Stimulated activated CD4-positive, alpha-beta T cell treated with anti-CD3 and anti-CD28 coated beads, Interleukin-2, amount 100 ng/mL, for 4 hours (primary cell): Measurements from ENCODE around the gene PPFIA3.
A peak's percentile ranks its signal among the peaks of the same experiment; 100 is the strongest.
"Not testable (repeated sequence)": the region's sequence is repeated elsewhere in the genome, so short reads cannot be mapped to it uniquely, and the experiment has no call there.

Experiments
- DNase-seq: peaks from one replicate; pipeline ENCODE4 v3.0.0-alpha.2; 2020; ENCODE audit warnings: low read depth

PPFIA3 gene

GRCh38 chr19:49103331-49104085 is 15.8 kb upstream of the PPFIA3 start:
- DNase-seq: no peak

- DNase-seq: no peak
Observed at GRCh38 chr19:49104229-49104864, 15.0 kb upstream of the PPFIA3 start.

GRCh38 chr19:49106648-49107135 is 12.7 kb upstream of the PPFIA3 start:
- peak; percentile 52 for DNase-seq

DNA sequence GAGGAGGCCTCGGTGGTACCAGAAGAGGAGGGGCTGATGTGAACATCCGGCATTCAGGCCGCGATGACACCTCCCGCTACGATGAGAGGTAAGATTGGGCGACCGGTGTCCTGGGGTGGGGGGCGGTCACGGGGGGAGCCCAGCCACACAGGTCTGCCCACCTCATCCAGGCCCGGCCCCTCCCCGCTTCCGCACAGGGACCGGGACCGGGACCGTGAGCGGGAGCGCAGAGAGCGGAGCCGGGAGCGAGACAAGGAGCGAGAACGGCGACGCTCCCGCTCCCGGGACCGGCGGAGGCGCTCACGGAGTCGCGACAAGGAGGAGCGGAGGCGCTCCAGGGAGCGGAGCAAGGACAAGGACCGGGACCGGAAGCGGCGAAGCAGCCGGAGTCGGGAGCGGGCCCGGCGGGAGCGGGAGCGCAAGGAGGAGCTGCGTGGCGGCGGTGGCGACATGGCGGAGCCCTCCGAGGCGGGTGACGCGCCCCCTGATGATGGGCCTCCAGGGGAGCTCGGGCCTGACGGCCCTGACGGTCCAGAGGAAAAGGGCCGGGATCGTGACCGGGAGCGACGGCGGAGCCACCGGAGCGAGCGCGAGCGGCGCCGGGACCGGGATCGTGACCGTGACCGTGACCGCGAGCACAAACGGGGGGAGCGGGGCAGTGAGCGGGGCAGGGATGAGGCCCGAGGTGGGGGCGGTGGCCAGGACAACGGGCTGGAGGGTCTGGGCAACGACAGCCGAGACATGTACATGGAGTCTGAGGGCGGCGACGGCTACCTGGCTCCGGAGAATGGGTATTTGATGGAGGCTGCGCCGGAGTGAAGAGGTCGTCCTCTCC is 11.5 kb upstream of the PPFIA3 start:
- no peak for DNase-seq

- no peak for DNase-seq
Observed at GRCh38 chr19:49109051-49109450, 10.3 kb upstream of the PPFIA3 start.

DNA sequence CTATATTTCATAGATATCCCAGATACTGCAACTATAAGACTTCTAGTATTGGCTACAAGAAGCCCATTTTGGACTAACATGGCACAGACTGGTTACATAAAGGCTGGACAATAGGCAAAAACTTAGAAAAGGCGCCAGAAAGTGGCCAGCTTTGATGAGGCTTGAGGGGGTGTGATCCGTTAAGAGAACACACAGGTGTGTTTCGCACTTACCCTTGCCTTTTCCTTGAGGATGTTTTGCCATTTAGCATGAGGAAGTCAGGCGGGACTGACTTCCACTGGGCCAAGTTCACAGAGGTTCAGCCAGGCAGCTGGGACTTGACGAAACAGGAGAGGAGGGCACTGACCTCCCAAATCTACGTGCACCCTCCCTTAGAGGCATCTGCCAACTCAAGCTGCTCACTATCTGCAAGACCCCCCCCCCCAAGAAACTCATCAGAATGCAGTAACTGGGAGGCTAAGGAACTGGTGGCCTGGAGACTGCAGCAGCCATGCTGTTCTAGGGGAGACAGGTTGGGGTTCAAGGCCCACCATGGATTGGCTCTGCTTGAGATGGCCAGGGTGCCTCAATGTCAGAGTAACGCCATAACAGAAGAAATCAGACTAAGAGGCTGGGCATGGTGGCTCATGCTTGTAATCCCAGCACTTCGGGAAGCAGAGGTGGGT is 9.6 kb upstream of the PPFIA3 start:
- DNase-seq: no peak

DNA sequence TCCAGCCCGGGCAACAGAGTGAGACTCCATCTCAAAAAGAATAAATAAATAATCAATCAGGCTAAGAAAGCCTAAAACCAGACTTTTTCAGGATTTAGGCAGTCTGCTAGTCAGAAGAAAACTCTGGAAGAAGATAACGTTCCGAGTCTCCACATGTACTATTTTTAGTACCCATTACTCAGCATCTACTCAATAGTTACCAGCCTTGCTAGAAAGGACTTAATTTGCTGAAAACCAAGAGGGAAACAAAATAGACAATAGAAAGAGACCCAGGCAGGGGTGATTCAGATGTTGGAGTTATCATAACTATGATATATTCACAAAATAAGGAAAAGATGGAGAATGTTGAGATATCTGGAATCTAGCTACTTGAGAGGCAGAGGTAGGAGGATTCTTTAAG is 8.8 kb upstream of the PPFIA3 start:
- DNase-seq: no peak

DNA sequence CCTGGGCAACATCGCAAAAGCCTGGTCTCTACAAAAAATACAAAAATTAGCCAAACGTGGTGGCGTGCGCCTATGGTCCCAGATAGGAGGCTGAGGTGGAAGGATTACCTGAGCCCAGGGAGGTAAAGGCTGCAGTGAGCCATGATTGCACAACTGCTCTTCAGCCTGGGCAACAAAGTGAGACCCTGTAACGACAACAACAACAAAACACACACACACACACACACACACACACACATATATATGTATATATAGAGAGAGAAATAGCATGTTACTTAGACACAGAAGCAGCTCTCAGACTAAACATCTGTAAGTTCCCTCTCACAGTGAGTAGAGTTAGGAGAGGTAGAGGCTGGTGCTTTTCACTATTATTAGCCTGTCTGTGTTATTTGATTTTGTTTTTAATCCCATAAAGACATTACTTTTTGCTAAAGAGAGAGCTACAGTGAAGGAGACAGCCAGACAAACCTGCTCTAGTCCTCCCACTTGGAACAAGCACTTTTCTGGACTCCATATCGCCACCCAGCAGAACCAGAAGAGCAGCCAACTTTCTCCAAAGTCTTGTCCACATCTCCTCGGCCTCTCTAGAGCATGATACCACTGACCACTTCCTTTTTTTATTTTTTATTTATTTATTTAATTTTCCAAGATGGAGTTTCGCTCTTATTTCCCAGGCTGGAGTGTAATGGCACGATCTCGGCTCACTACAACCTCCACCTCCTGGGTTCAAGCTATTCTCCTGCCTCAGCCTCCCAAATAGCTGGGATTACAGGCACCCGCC is 7.9 kb upstream of the PPFIA3 start:
- no peak for DNase-seq

GRCh38 chr19:49113762-49114629 is 5.3 kb upstream of the PPFIA3 start, which contains the start of gene LIN7B:
Gene LIN7B (plus strand): TSS chr19:49114370. CDS start chr19:49114405, 35 bp downstream.
- DNase-seq: peak; percentile 57

DNA sequence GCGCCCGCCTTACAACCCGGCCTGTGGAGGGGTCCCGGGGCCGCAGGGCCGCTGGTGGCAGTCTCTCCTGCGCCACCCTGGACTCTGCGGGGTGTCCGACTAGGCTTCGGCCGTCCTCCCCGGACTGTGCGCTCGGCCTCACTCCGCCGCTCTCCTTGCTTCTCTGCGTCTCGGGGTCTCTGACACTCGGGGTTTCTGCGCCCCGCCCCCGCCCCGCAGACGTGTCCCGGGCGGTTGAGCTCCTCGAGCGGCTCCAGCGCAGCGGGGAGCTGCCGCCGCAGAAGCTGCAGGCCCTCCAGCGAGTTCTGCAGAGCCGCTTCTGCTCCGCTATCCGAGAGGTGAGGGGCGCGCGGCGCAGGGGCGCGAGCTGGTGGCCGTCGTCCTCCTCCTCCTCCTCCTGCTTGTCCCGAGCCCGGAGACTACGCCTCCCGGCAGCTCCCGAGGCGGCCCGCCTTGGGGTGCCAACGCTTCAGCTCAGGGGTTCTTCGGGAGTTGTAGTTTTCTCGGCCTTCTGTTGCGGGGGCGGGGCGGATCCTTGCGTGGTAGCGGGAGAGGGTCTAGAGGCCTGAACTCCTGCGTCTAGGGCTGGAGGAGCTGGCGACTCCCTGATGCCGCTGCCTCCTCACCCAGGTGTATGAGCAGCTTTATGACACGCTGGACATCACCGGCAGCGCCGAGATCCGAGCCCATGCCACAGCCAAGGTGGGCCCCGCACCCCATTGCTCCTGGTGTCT is 4.5 kb upstream of the PPFIA3 start:
- peak; percentile 43 for DNase-seq

- no peak for DNase-seq
Observed at GRCh38 chr19:49116544-49116943, 2.8 kb upstream of the PPFIA3 start.

DNA sequence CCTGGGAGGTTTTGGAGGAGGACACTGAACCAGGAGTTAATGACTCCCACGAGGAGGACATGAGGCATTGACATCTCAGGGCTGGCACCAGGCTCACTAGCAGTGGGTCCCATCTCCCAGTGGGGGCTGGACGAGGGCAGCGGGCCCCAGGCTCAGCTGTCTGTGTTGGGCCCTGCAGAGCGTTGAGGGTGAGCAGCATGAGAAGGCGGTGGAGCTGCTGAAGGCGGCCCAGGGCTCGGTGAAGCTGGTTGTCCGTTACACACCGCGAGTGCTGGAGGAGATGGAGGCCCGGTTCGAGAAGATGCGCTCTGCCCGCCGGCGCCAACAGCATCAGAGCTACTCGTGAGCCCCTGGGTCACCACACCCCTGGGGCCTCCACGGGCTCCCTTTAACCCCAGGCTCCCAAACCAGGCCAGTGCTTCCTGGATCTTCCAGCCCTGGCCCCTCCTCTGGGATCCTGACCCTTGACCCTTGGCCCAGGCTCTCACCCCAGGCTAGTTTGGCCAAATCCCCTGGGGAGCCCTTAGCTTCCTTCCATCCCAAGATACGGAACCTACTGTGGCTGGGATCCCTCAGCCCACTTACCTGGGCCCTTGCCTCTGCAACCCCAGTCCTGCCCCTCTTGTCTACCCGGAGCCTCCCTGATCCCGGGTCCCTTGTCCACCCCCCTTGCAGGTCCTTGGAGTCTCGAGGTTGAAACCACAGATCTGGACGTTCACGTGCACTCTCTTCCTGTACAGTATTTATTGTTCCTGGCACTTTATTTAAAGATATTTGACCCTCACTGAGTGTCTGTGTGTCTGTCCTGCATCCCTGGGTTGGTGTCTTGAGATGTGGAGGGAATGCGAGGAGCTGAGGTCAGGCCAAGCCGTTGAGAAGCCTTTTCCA is 1.4 kb upstream of the PPFIA3 start:
- no peak for DNase-seq

- peak; percentile 93 for DNase-seq
Observed at GRCh38 chr19:49118565-49119410, 556 bp upstream of the PPFIA3 start, which contains the start of gene C19orf73. Gene C19orf73 (minus strand): TSS chr19:49119143. CDS start chr19:49119022, 121 bp downstream.

DNA sequence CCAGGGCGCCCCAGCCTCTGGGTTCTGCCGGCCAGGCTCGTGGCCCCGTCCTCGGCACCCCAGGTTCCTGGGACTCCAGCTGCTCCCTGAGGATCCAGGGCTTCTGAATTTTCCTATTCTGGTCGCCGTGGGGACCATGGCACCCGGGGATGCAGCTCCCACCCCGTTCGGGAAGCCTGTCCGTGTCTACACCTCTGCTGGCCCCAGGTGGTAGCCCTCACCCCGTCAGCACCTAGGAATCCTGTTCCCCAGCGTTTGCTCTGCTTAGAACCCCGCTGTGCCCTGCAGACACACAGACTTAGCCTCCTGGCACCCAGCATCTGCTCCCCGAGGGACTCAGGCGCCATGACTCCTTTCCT is 960 bp downstream of the PPFIA3 start:
- no peak for DNase-seq

GRCh38 chr19:49120868-49121267 is 1.5 kb downstream of the PPFIA3 start:
- no peak for DNase-seq

DNA sequence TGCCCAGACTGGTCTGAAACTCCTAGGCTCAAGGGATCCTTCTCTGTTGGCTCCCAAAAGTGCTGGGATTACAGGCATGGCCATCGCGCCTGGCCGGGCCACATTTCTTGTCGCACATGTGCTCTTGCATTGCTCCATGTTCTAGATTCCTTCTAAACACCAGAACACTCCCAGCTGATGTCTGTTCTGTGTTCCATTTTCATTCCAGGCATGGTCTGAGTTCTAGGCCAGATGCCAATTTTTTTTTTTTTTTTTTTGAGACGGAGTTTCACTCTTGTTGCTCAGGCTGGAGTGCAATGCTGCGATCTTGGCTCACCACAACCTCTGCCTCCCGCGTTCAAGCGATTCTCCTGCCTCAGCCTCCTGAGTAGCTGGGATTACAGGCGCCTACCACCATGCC is 2.5 kb downstream of the PPFIA3 start:
- not testable (repeated sequence) for DNase-seq

DNA sequence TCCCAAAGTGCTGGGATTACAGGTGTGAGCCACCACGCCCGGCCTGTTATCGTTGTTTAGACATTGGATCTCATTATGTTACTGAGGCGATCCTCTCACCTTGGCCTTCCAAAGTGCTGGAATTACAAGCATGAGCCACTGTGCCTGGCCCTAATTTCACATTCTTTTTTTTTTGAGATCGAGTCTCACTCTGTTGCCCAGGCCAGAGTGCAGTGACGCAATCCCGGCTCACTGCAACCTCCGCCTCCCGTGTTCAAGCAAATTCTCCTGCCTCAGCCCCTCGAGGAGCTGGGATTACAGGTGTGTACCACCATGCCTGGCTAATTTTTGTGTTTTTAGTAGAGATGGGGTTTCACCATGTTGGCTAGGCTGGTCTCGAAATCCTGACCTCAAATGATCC is 3.9 kb downstream of the PPFIA3 start:
- DNase-seq: not testable (repeated sequence)
